A549 (cell line): ENCODE results near the gene SRGAP1. TPM values are rescaled to one million over a fixed set of nuclear protein-coding genes. Genes with fewer than 3 reads are reported as not detected.
A peak's percentile ranks its signal among the peaks of the same experiment; 100 is the strongest.

Source experiments
- ATAC-seq, 2 experiments: fragments of 200-7000 bp in 1 of 2; fragments of >200 bp in 1 of 2; cut with Nextera tagmentation in 1 of 2; cut with Tn5 transposase in 1 of 2; 3 replicates each; pipeline versions ENCODE4 v1.8.0 to v1.9.1; 2018 to 2020; ENCODE audit warnings: mild to moderate bottlenecking in 1 of 2, moderate library complexity in 1 of 2
- CTCF ChIA-PET: fragments of 300-600 bp; sonication (Branson Sonifier 250); formaldehyde crosslinking; extraction: SDS; loops from one replicate; lab custom pipeline; 2021; ENCODE audit warnings: antibody characterized with exemption, inconsistent platforms; lab: Yijun Ruan, JAX
- POLR2A ChIA-PET: fragments of 350-600 bp; formaldehyde crosslinking; extraction: SDS; loops from one replicate; lab custom pipeline; 2021; ENCODE audit warnings: antibody characterized with exemption, inconsistent platforms; lab: Yijun Ruan, JAX
- DNase-seq, 2 experiments: peaks; one replicate each; pipeline versions ENCODE4 v3.0.0 to v3.0.0-alpha.2; 2011 to 2016; ENCODE audit warnings: low read depth in 1 of 2, low spot score in 1 of 2
- FAIRE-seq: peaks from 2 replicates; lab custom pipeline; 2011; peaks lifted over from hg19 to GRCh38; lab: Jason Lieb, UNC
- H3K27ac ChIP-seq, 2 experiments: fragments of >200 bp; sonication (Bioruptor Twin); formaldehyde crosslinking; 3 replicates each; pipeline ENCODE4 v1.5.1; 2016 to 2017
- H3K4me1 ChIP-seq: fragments of >200 bp; sonication (Bioruptor Twin); formaldehyde crosslinking; 3 replicates; pipeline ENCODE4 v1.6.1; 2016
- H3K4me2 ChIP-seq: fragments of >200 bp; sonication (Bioruptor Twin); formaldehyde crosslinking; 3 replicates; pipeline ENCODE4 v1.6.1; 2016
- H3K4me3 ChIP-seq: fragments of >200 bp; sonication (Bioruptor Twin); formaldehyde crosslinking; 3 replicates; pipeline ENCODE4 v1.5.1; 2016
- H3K9me3 ChIP-seq: fragments of >200 bp; sonication (Bioruptor Twin); formaldehyde crosslinking; 3 replicates; pipeline ENCODE4 v1.6.1; 2016
- BCL3 ChIP-seq: fragments of >200 bp; sonication (Bioruptor Twin); formaldehyde crosslinking; IDR thresholded peaks from 3 replicates; pipeline ENCODE4 v1.6.1; 2016
- CEBPB ChIP-seq, 2 experiments: fragments of >200 bp in 1 of 2; sonication (Bioruptor Twin) in 1 of 2; formaldehyde crosslinking in 1 of 2; IDR thresholded peaks; 2 replicates each; pipeline ENCODE4 v1.6.1; 2012 to 2016
- EHF ChIP-seq: fragments of 250-450 bp; sonication (Bioruptor Pico); IDR thresholded peaks from 2 replicates; pipeline ENCODE4 v1.5.0; 2020; ENCODE audit warnings: mild to moderate bottlenecking
- EP300 ChIP-seq, 2 experiments: fragments of >200 bp; sonication (Bioruptor Twin); formaldehyde crosslinking; IDR thresholded peaks; 2 replicates in 1 of 2; 3 replicates in 1 of 2; pipeline ENCODE4 v1.6.1; 2016 to 2017
- FOSB ChIP-seq: fragments of 250-450 bp; sonication (Bioruptor Pico); IDR thresholded peaks from 2 replicates; pipeline ENCODE4 v1.5.0; 2020; ENCODE audit warnings: mild to moderate bottlenecking, moderate library complexity
- FOSL2 ChIP-seq, 2 experiments: fragments of 450-650 bp in 1 of 2; fragments of >200 bp in 1 of 2; sonication (Bioruptor Twin) in 1 of 2; formaldehyde crosslinking; IDR thresholded peaks; 2 replicates each; pipeline versions ENCODE4 v1.5.0 to v1.6.1; 2016 to 2020; ENCODE audit warnings: mild to moderate bottlenecking in 1 of 2, moderate library complexity in 1 of 2
- FOXS1 ChIP-seq: fragments of 250-450 bp; sonication (Bioruptor Pico); IDR thresholded peaks from 2 replicates; pipeline ENCODE4 v1.5.0; 2020; ENCODE audit warnings: mild to moderate bottlenecking, moderate library complexity
- GATA3 ChIP-seq: IDR thresholded peaks from 2 replicates; pipeline ENCODE4 v1.6.1; 2012; ENCODE audit warnings: borderline replicate concordance
- HEYL ChIP-seq: fragments of 250-450 bp; sonication (Bioruptor Pico); IDR thresholded peaks from 2 replicates; pipeline ENCODE4 v1.8.0; 2021; ENCODE audit warnings: mild to moderate bottlenecking, moderate library complexity
- HOXA7 ChIP-seq: fragments of 250-450 bp; sonication (Bioruptor Pico); IDR thresholded peaks from 2 replicates; pipeline ENCODE4 v1.5.0; 2020; ENCODE audit warnings: mild to moderate bottlenecking, moderate library complexity
- HOXB5 ChIP-seq: fragments of 250-450 bp; sonication (Bioruptor Pico); IDR thresholded peaks from 2 replicates; pipeline ENCODE4 v1.5.0; 2020; ENCODE audit warnings: mild to moderate bottlenecking, moderate library complexity
- JUNB ChIP-seq: fragments of >200 bp; sonication (Bioruptor Twin); formaldehyde crosslinking; IDR thresholded peaks from 2 replicates; pipeline ENCODE4 v1.6.1; 2016
- NR3C1 ChIP-seq: fragments of >200 bp; sonication (Bioruptor Twin); formaldehyde crosslinking; IDR thresholded peaks from 3 replicates; pipeline ENCODE4 v1.6.1; 2017
- PBX3 ChIP-seq: IDR thresholded peaks from 2 replicates; pipeline ENCODE4 v1.6.1; 2012
- PHF8 ChIP-seq: fragments of 200-600 bp; sonication (generic); IDR thresholded peaks from 2 replicates; pipeline ENCODE4 v1.6.1; 2016; ENCODE audit warnings: low read depth, mild to moderate bottlenecking, antibody characterized with exemption, moderate library complexity, borderline replicate concordance
- RAD21 ChIP-seq, 2 experiments: fragments of >200 bp in 1 of 2; sonication (Bioruptor Twin) in 1 of 2; formaldehyde crosslinking in 1 of 2; IDR thresholded peaks in 1 of 2; conservative IDR thresholded peaks in 1 of 2; 2 replicates in 1 of 2; 3 replicates in 1 of 2; pipeline ENCODE4 v1.6.1; 2012 to 2018; ENCODE audit warnings: inconsistent platforms in 1 of 2
- RARB ChIP-seq: fragments of 250-450 bp; sonication (Bioruptor Pico); IDR thresholded peaks from 2 replicates; pipeline ENCODE4 v1.8.0; 2021; ENCODE audit warnings: mild to moderate bottlenecking, moderate library complexity
- REST ChIP-seq: fragments of 200-600 bp; sonication (generic); IDR thresholded peaks from 2 replicates; pipeline ENCODE4 v1.6.1; 2016; ENCODE audit warnings: antibody characterized with exemption, mild to moderate bottlenecking, moderate library complexity
- SMC3 ChIP-seq: fragments of >200 bp; sonication (Bioruptor Twin); formaldehyde crosslinking; IDR thresholded peaks from 3 replicates; pipeline ENCODE4 v1.6.1; 2018; ENCODE audit warnings: inconsistent platforms
- SREBF2 ChIP-seq: fragments of 450-650 bp; IDR thresholded peaks from 2 replicates; pipeline ENCODE4 v1.6.1; 2014; ENCODE audit warnings: mild to moderate bottlenecking, moderate library complexity
- ZSCAN20 ChIP-seq: fragments of 250-450 bp; sonication (Bioruptor Pico); IDR thresholded peaks from 2 replicates; pipeline ENCODE4 v1.8.0; 2022; ENCODE audit warnings: mild to moderate bottlenecking, moderate library complexity
- WGBS: methylation state at CpG from one replicate; pipeline ENCODE4 v1.1.6; 2017; ENCODE audit errors: missing lambda C conversion rate; 5-methylcytosine and 5-hydroxymethylcytosine counted together
- polyA plus RNA-seq, 4 experiments: library from polyadenylated mRNA; depleted of rRNA in 3 of 4; stranded (reverse); fragments of >200 nt; fragmentation: RNase III in 1 of 4; extraction: RNeasy Plus Mini Kit Qiagen cat#74134 plus additional on column Dnase treatment in 1 of 4; gene quantifications; 2 replicates in 3 of 4; 3 replicates in 1 of 4; pipeline ENCODE4 v1.2.3, GENCODE V29; 2011 to 2017
- TF ChIP-seq, protein P1 (sequence below): fragments of 250-450 bp; sonication (Bioruptor Pico); IDR thresholded peaks from 2 replicates; pipeline ENCODE4 v1.5.0; 2020; ENCODE audit warnings: low read depth, mild to moderate bottlenecking, moderate library complexity
- TF ChIP-seq, protein P2 (sequence below): fragments of >200 bp; sonication (Bioruptor Twin); formaldehyde crosslinking; IDR thresholded peaks from 2 replicates; pipeline ENCODE4 v1.6.1; 2016
- TF ChIP-seq, protein P3 (sequence below): IDR thresholded peaks from 2 replicates; pipeline ENCODE4 v1.6.1; 2012

The SRGAP1 gene
- polyA plus RNA-seq, 2 of the 4 experiments (the other 2 are of a cell fraction): 7.9 to 22.9 TPM

DNA sequence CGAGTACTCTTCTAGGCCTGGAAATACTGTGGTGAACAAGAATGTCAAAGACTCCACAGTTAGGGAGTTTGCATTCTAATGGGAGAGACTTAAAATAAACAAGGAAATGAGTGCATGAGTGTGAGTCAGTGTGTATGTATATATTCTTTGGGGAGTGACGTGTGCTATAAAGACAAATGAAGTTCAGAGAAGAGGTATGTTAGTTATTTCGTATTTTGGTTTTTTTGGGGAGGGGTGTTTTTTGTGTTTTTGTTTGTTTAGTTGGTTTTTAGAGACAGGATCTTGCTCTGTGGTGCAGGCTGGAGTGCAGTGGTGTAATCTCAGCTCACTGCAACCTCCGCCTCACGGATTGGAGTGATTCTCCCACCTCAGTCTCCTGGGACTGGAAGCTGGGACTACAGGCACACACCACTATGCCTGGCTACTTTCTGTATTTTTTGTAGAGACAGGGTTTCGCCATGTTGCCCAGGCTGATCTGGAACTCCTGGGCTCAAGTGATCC is 74.3 kb downstream of the SRGAP1 start:
- Histone ChIP-seq H3K4me2 (peak overlapping the region; percentile 77), H3K9me3 (no peaks in the 10 kb centered on the region), H3K27ac (peak overlapping the region; percentile 94 to 97), H3K4me1 (peaks cover 80% of the 10 kb centered on the region), H3K4me3 (peak overlapping the region; percentile 29)
- TF ChIP-seq CEBPB (IDR thresholded peaks at IDR 0.05): peak; percentile 84 to 89; a peak in 3 of 4 replicates
- TF ChIP-seq EP300 (IDR thresholded peaks at IDR 0.05): peak; percentile 87 to 88; a peak in 4 of 5 replicates
- TF ChIP-seq HEYL (CRISPR knock-in tag): 0 out of 2 replicates have a peak, but pooled peaks have one; percentile 24
- peak; percentile 39; the same call in 1 of the 3 replicates for TF ChIP-seq SMC3
- TF ChIP-seq ZSCAN20: peak; percentile 83; the same call in 1 of the 2 replicates
- TF ChIP-seq, protein P1, sequence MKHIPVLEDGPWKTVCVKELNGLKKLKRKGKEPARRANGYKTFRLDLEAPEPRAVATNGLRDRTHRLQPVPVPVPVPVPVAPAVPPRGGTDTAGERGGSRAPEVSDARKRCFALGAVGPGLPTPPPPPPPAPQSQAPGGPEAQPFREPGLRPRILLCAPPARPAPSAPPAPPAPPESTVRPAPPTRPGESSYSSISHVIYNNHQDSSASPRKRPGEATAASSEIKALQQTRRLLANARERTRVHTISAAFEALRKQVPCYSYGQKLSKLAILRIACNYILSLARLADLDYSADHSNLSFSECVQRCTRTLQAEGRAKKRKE: 0 out of 2 replicates have a peak, but pooled peaks have one; percentile 52
- TF ChIP-seq RARB (CRISPR knock-in tag): peak; percentile 72; the same call in 1 of the 2 replicates
- TF ChIP-seq FOSL2 (IDR thresholded peaks at IDR 0.05): peak; percentile 94
- TF ChIP-seq FOSL2 (CRISPR knock-in tag; IDR thresholded peaks at IDR 0.05): peak; percentile 98
- TF ChIP-seq EHF: 0 out of 2 replicates have a peak, but pooled peaks have one; percentile 7
- no peak for TF ChIP-seq REST
- TF ChIP-seq, protein P2, sequence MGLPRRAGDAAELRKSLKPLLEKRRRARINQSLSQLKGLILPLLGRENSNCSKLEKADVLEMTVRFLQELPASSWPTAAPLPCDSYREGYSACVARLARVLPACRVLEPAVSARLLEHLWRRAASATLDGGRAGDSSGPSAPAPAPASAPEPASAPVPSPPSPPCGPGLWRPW: peak; percentile 45; the same call in 1 of the 2 replicates
- peak; percentile 76 for TF ChIP-seq HOXB5 (CRISPR knock-in tag)
- peak; percentile 68; the same call in 1 of the 2 replicates for TF ChIP-seq PBX3
- TF ChIP-seq BCL3: peak; percentile 43; the same call in 1 of the 3 replicates
- TF ChIP-seq FOSB (CRISPR knock-in tag): peak; percentile 55; the same call in 1 of the 2 replicates
- TF ChIP-seq GATA3: peak; percentile 96
- TF ChIP-seq FOXS1: peak; percentile 96
- no peak; a peak in 3 of 5 replicates for TF ChIP-seq RAD21 (conservative IDR thresholded peaks at IDR 0.05 in 1 of 2, IDR thresholded peaks at IDR 0.05 in 1 of 2)
- no peak for TF ChIP-seq PHF8
- no peak for TF ChIP-seq NR3C1
- TF ChIP-seq, protein P3, sequence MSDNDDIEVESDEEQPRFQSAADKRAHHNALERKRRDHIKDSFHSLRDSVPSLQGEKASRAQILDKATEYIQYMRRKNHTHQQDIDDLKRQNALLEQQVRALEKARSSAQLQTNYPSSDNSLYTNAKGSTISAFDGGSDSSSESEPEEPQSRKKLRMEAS: peak; percentile 84
- TF ChIP-seq SREBF2: no peak
- 0 out of 2 replicates have a peak, but pooled peaks have one; percentile 22 for TF ChIP-seq HOXA7 (CRISPR knock-in tag)
- TF ChIP-seq JUNB: peak; percentile 93
- 8% methylated on average over 6 of the region's 6 CpGs for WGBS
- ATAC-seq (peak; percentile 84 to 85), FAIRE-seq (peak; percentile 18), DNase-seq (peak; percentile 71 to 96)
- ChIA-PET CTCF (interaction anchor here (0.9 to 2.5 kb wide), 3 partner anchors 29 to 75 kb away, joined by 5 to 10 read pairs (median 5); partner anchors contain the start of gene SRGAP1), POLR2A (interaction anchor here (0.9 to 2.7 kb wide), 9 partner anchors 14 to 485 kb away, joined by 3 to 23 read pairs (median 3); partner anchors contain the start of genes KICS2, SRGAP1 and XPOT)
